ENCODE measurements around the gene LGI4.
"Not testable (repeated sequence)": the region's sequence is repeated elsewhere in the genome, so short reads cannot be mapped to it uniquely, and the experiment has no call there.

DNA sequence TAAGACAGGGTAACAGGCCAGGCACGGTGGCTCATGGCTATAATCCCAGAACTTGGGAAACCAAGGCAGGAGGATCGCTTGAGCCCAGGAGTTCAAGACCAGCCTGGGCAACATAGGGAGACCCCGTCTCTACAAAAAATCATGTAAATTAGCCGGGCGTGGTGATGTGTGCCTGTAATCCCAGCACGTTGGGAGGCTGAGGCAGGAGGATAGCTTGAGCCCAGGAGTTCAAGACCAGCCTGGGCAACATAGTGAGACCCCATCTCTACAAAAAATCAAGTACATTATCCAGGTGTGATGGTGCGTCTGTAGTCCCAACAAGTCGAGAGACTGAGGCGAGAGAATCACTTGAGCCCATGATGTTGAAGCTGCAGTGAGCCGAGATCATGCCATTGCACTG lies 31.2 kb downstream of the LGI4 start:
- TF ChIP-seq RAD21 (IDR thresholded peaks at IDR 0.05); TAF1 (conservative IDR thresholded peaks at IDR 0.05); YY1 (IDR thresholded peaks at IDR 0.05); EGR1 (IDR thresholded peaks at IDR 0.05; ENCODE audit: low read depth in 2 of 2); MAX (IDR thresholded peaks at IDR 0.05); RXRA (IDR thresholded peaks at IDR 0.05); ZBTB33 (IDR thresholded peaks at IDR 0.05); FOXA1 (IDR thresholded peaks at IDR 0.05): not testable (repeated sequence)
- TF ChIP-seq, protein P1, sequence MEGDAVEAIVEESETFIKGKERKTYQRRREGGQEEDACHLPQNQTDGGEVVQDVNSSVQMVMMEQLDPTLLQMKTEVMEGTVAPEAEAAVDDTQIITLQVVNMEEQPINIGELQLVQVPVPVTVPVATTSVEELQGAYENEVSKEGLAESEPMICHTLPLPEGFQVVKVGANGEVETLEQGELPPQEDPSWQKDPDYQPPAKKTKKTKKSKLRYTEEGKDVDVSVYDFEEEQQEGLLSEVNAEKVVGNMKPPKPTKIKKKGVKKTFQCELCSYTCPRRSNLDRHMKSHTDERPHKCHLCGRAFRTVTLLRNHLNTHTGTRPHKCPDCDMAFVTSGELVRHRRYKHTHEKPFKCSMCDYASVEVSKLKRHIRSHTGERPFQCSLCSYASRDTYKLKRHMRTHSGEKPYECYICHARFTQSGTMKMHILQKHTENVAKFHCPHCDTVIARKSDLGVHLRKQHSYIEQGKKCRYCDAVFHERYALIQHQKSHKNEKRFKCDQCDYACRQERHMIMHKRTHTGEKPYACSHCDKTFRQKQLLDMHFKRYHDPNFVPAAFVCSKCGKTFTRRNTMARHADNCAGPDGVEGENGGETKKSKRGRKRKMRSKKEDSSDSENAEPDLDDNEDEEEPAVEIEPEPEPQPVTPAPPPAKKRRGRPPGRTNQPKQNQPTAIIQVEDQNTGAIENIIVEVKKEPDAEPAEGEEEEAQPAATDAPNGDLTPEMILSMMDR (IDR thresholded peaks at IDR 0.05; ENCODE audit: low read depth, low read length, missing input control), result not testable (repeated sequence)
- TF ChIP-seq, protein P2, sequence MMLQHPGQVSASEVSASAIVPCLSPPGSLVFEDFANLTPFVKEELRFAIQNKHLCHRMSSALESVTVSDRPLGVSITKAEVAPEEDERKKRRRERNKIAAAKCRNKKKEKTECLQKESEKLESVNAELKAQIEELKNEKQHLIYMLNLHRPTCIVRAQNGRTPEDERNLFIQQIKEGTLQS (IDR thresholded peaks at IDR 0.05), result not testable (repeated sequence)
